ENCODE data around the gene TRIM38. TPM values are rescaled to one million over a fixed set of nuclear protein-coding genes. Genes with fewer than 3 reads are reported as not detected.

The TRIM38 gene
- total and polyA plus RNA-seq, 2 of the 13 experiments (the other 11 are each of a cell fraction or from before 2014, with no cell fraction given), result 2.5 to 3.1 TPM

DNA sequence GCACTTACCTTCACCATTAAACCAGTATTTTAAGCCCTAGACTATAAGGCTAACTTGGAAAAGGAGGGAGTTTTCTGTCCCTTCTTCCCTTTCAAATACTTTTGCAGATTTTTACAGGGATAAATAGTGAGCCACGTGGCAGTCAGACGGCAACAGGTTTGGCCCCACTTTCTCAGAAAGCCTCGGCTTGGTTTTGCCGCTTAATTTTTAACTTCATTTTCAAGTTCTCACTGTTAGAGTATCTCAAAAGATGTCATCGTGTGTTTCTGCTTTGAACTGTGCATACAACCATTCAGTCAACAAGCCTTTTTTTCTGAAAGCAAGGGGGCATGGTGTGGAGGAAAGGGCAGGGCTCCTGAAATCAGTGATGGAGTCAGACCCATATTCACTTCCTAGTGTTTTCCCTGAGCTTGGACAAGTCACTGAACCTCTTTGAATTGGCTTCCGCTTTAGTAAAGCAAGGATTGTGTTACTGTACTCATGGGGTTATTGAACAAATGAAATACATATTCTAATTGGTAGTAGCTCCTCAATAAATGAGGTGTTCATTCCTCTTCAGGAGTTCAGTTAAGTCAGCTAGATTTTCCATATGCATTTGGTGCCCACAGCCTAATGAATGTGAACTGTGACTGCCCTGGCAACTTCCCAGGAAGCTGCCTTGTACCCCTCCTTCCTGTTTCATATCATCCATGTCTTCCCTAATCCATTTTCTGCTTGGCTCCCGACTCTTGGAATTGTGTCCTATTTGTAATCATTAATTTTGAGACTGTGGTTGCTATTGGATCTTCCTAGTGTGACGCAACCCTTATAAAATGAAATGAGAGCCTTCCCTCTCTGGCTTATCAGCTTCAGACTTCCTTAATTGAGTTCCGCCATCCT, 31.8 kb upstream of the TRIM38 start, which contains the start of gene SLC17A2 (continued):
- TF ChIP-seq, protein P1, sequence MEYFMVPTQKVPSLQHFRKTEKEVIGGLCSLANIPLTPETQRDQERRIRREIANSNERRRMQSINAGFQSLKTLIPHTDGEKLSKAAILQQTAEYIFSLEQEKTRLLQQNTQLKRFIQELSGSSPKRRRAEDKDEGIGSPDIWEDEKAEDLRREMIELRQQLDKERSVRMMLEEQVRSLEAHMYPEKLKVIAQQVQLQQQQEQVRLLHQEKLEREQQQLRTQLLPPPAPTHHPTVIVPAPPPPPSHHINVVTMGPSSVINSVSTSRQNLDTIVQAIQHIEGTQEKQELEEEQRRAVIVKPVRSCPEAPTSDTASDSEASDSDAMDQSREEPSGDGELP (IDR thresholded peaks at IDR 0.05; ENCODE audit: borderline replicate concordance, low read depth), result no peak
- peak; percentile 64 for TF ChIP-seq ZGPAT (CRISPR knock-in tag; IDR thresholded peaks at IDR 0.05)
- no peak for TF ChIP-seq ZSCAN25 (CRISPR knock-in tag; IDR thresholded peaks at IDR 0.05)
- TF ChIP-seq XRCC5 (optimal IDR thresholded peaks at IDR 0.05; ENCODE audit: low read length), result no peak
- TF ChIP-seq, protein P2, sequence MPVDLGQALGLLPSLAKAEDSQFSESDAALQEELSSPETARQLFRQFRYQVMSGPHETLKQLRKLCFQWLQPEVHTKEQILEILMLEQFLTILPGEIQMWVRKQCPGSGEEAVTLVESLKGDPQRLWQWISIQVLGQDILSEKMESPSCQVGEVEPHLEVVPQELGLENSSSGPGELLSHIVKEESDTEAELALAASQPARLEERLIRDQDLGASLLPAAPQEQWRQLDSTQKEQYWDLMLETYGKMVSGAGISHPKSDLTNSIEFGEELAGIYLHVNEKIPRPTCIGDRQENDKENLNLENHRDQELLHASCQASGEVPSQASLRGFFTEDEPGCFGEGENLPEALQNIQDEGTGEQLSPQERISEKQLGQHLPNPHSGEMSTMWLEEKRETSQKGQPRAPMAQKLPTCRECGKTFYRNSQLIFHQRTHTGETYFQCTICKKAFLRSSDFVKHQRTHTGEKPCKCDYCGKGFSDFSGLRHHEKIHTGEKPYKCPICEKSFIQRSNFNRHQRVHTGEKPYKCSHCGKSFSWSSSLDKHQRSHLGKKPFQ (CRISPR knock-in tag; IDR thresholded peaks at IDR 0.05; ENCODE audit: insufficient replicate concordance), result no peak
- no peak for TF ChIP-seq MAFK (conservative IDR thresholded peaks at IDR 0.05 in 1 of 2, IDR thresholded peaks at IDR 0.05 in 1 of 2; ENCODE audit: low read length in 2 of 2)
- no peak for TF ChIP-seq POLR2AphosphoS2 (IDR thresholded peaks at IDR 0.05; ENCODE audit: low read depth, low read length)
- no peak for TF ChIP-seq PCBP2 (optimal IDR thresholded peaks at IDR 0.05; ENCODE audit: low read depth, low read length, poor library complexity, severe bottlenecking)
- TF ChIP-seq, protein P3, sequence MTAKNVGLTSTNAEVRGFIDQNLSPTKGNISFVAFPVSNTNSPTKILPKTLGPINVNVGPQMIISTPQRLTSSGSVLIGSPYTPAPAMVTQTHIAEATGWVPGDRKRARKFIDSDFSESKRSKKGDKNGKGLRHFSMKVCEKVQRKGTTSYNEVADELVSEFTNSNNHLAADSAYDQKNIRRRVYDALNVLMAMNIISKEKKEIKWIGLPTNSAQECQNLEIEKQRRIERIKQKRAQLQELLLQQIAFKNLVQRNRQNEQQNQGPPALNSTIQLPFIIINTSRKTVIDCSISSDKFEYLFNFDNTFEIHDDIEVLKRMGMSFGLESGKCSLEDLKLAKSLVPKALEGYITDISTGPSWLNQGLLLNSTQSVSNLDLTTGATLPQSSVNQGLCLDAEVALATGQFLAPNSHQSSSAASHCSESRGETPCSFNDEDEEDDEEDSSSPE (CRISPR knock-in tag; IDR thresholded peaks at IDR 0.05), result peak; percentile 69
- no peak for TF ChIP-seq RBM39 (IDR thresholded peaks at IDR 0.05; ENCODE audit: low read depth, low read length, poor library complexity, severe bottlenecking)
- TF ChIP-seq TCF7L2 (IDR thresholded peaks at IDR 0.05; ENCODE audit: low read depth, low read length), result no peak
- TF ChIP-seq GPBP1L1 (CRISPR knock-in tag; IDR thresholded peaks at IDR 0.05), result no peak
- TF ChIP-seq FOXK1 (CRISPR knock-in tag; IDR thresholded peaks at IDR 0.05; ENCODE audit: borderline replicate concordance, low read depth), result peak; percentile 88
- TF ChIP-seq JUN (CRISPR knock-in tag; IDR thresholded peaks at IDR 0.05), result no peak
- TF ChIP-seq U2AF1 (optimal IDR thresholded peaks at IDR 0.05; ENCODE audit: low read depth, low read length), result no peak
- TF ChIP-seq ZNF451 (CRISPR knock-in tag; IDR thresholded peaks at IDR 0.05), result no peak
- TF ChIP-seq ZBTB38 (CRISPR knock-in tag; IDR thresholded peaks at IDR 0.05), result 0 out of 2 replicates have a peak, but pooled peaks have one; percentile 48
- TF ChIP-seq, protein P4, sequence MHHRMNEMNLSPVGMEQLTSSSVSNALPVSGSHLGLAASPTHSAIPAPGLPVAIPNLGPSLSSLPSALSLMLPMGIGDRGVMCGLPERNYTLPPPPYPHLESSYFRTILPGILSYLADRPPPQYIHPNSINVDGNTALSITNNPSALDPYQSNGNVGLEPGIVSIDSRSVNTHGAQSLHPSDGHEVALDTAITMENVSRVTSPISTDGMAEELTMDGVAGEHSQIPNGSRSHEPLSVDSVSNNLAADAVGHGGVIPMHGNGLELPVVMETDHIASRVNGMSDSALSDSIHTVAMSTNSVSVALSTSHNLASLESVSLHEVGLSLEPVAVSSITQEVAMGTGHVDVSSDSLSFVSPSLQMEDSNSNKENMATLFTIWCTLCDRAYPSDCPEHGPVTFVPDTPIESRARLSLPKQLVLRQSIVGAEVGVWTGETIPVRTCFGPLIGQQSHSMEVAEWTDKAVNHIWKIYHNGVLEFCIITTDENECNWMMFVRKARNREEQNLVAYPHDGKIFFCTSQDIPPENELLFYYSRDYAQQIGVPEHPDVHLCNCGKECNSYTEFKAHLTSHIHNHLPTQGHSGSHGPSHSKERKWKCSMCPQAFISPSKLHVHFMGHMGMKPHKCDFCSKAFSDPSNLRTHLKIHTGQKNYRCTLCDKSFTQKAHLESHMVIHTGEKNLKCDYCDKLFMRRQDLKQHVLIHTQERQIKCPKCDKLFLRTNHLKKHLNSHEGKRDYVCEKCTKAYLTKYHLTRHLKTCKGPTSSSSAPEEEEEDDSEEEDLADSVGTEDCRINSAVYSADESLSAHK (CRISPR knock-in tag; IDR thresholded peaks at IDR 0.05; ENCODE audit: borderline replicate concordance), result no peak
- 0 out of 2 replicates have a peak, but pooled peaks have one; percentile 48 for TF ChIP-seq ZNF235 (CRISPR knock-in tag; IDR thresholded peaks at IDR 0.05; ENCODE audit: borderline replicate concordance)
